ENCODE data around the gene DNM3.

The DNM3 gene

GRCh38 chr1:171917331-171917730 lies 76.0 kb downstream of the DNM3 start:
- DNase-seq (ENCODE audit: low spot score) = no peak
- no peak for TF ChIP-seq CTCF (IDR thresholded peaks at IDR 0.05; ENCODE audit: extremely low read depth, missing control alignments)

- no peak for DNase-seq (ENCODE audit: low spot score)
Observed at GRCh38 chr1:171919891-171920887, 78.9 kb downstream of the DNM3 start.

GRCh38 chr1:171922999-171923398 lies 81.7 kb downstream of the DNM3 start:
- DNase-seq (ENCODE audit: low spot score) = no peak
- TF ChIP-seq CTCF (IDR thresholded peaks at IDR 0.05; ENCODE audit: extremely low read depth, missing control alignments) = no peak

More at GRCh38 chr1:171919891-171920887, 78.9 kb downstream of the DNM3 start:
- no peak for TF ChIP-seq CTCF (IDR thresholded peaks at IDR 0.05; ENCODE audit: extremely low read depth, missing control alignments)

- no peak for TF ChIP-seq CTCF (IDR thresholded peaks at IDR 0.05; ENCODE audit: extremely low read depth, missing control alignments)
- DNase-seq (ENCODE audit: low spot score) = no peak
Observed at GRCh38 chr1:171929121-171929520, 87.8 kb downstream of the DNM3 start.

GRCh38 chr1:171931752-171932151 lies 90.5 kb downstream of the DNM3 start:
- DNase-seq (ENCODE audit: low spot score) = no peak
- TF ChIP-seq CTCF (IDR thresholded peaks at IDR 0.05; ENCODE audit: extremely low read depth, missing control alignments) = no peak

- DNase-seq (ENCODE audit: low spot score) = no peak
- TF ChIP-seq CTCF (IDR thresholded peaks at IDR 0.05; ENCODE audit: extremely low read depth, missing control alignments) = no peak
Observed at GRCh38 chr1:171934664-171935063, 93.4 kb downstream of the DNM3 start.

- no peak for DNase-seq (ENCODE audit: low spot score)
- no peak for TF ChIP-seq CTCF (IDR thresholded peaks at IDR 0.05; ENCODE audit: extremely low read depth, missing control alignments)
Observed at GRCh38 chr1:171935086-171935485, 93.8 kb downstream of the DNM3 start.
